ES-I3 (cell line): ENCODE data around the gene CCDC33.

Experiments
- H3K36me3 ChIP-seq: 2 replicates; pipeline ENCODE4 v1.6.1; 2013; ENCODE audit warnings: mild to moderate bottlenecking, low read length, control low read depth, moderate library complexity; ENCODE audit not compliant: insufficient read depth
- H3K4me1 ChIP-seq: 2 replicates; pipeline ENCODE4 v1.6.1; 2013; ENCODE audit warnings: mild to moderate bottlenecking, control low read depth, low read length; ENCODE audit not compliant: insufficient read depth
- H3K9ac ChIP-seq: 2 replicates; pipeline ENCODE4 v1.6.1; 2013; ENCODE audit warnings: low read depth, mild to moderate bottlenecking, low read length, moderate library complexity
- H3K9me3 ChIP-seq: 2 replicates; pipeline ENCODE4 v1.6.1; 2013; ENCODE audit warnings: mild to moderate bottlenecking, low read length, moderate library complexity; ENCODE audit not compliant: control insufficient read depth, insufficient read depth

The CCDC33 gene

GRCh38 chr15:74290645-74291044 is 54.5 kb downstream of the CCDC33 start:
- peaks cover 14% of the 10 kb centered on the region for H3K4me1 ChIP-seq

GRCh38 chr15:74291101-74292071 is 55.3 kb downstream of the CCDC33 start:
- peaks cover 14% of the 10 kb centered on the region for H3K4me1 ChIP-seq

More at GRCh38 chr15:74290645-74291044, 54.5 kb downstream of the CCDC33 start:
- Histone ChIP-seq H3K9me3 (no peaks in the 10 kb centered on the region), H3K9ac (no peak overlapping the region), H3K36me3 (no peaks in the 10 kb centered on the region)

GRCh38 chr15:74293021-74293810 is 57.1 kb downstream of the CCDC33 start:
- Histone ChIP-seq H3K9me3 (no peaks in the 10 kb centered on the region), H3K9ac (no peak overlapping the region), H3K36me3 (no peaks in the 10 kb centered on the region), H3K4me1 (peaks cover 10% of the 10 kb centered on the region; the same call in 1 of the 2 replicates)

More at GRCh38 chr15:74291101-74292071, 55.3 kb downstream of the CCDC33 start:
- no peak overlapping the region for H3K9ac ChIP-seq
- no peaks in the 10 kb centered on the region for H3K36me3 ChIP-seq
- no peaks in the 10 kb centered on the region for H3K9me3 ChIP-seq

- Histone ChIP-seq H3K36me3 (no peaks in the 10 kb centered on the region), H3K9ac (no peak overlapping the region), H3K4me1 (peaks cover 8% of the 10 kb centered on the region; the same call in 1 of the 2 replicates), H3K9me3 (no peaks in the 10 kb centered on the region)
Measured at GRCh38 chr15:74294010-74294409, 57.9 kb downstream of the CCDC33 start.

DNA sequence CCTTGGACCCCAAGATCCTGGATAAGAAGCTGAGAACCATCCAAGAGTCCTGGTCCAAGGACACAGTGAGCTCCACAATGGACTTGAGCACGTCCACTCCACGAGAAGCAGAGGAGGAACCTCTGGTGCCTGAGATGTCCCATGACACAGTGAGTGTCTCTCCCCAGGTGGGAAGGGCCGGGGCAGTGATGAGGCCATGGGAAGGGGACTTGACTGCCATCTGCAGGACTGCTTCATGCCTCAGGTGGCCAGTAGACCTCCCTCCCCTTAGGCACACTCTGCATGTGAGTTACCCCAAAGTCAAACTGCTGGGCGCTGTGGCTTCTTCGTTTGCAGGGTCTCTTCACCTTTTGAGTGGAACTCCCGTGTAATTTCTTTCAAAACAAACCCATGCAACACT is 59.7 kb downstream of the CCDC33 start:
- H3K36me3 ChIP-seq: no peaks in the 10 kb centered on the region
- H3K4me1 ChIP-seq: peaks cover 10% of the 10 kb centered on the region
- no peaks in the 10 kb centered on the region for H3K9me3 ChIP-seq
- no peak overlapping the region for H3K9ac ChIP-seq

- no peaks in the 10 kb centered on the region for H3K36me3 ChIP-seq
- peaks cover 24% of the 10 kb centered on the region for H3K4me1 ChIP-seq
- H3K9me3 ChIP-seq: no peaks in the 10 kb centered on the region
- H3K9ac ChIP-seq: no peak overlapping the region
Measured at GRCh38 chr15:74297887-74298286, 61.8 kb downstream of the CCDC33 start.

DNA sequence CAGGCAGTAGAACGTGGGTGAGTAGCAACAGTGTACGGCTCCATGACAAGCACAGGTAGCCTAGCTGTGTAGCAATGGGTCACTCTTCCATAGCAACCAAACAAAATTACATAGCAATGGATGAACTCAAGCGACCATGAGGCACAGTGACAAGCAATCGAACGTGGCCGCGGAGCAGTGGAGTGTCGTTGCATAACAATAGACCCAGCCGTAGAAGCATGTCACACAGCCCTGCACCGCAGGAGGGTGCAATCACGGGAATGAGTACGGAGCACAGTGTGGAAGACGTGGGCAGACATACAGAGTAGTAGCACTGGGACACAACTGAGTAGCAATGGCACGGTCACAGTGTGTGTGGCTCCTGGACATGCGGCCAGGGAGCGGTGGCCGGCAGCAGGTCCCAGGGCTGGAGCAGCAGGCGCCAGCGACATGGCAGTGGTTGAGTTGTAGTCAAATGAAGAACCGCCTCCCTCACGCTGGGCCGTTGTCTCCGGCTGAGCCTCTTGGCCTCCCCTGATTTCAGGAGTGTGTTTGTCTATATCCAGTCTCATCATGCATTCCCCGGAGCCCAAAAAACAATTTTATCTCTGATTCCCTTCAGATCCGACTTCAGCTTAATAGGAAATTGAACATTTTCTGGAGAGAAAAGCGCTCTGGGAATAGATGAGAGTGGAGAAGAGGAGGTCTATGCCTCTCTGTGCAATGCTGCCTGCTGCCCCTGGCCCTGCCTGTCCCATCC is 64.1 kb downstream of the CCDC33 start:
- Histone ChIP-seq H3K9me3 (no peaks in the 10 kb centered on the region), H3K36me3 (no peaks in the 10 kb centered on the region), H3K9ac (no peak overlapping the region), H3K4me1 (peaks cover 28% of the 10 kb centered on the region)

- Histone ChIP-seq H3K4me1 (peaks cover 34% of the 10 kb centered on the region), H3K9ac (no peak overlapping the region), H3K36me3 (no peaks in the 10 kb centered on the region), H3K9me3 (no peaks in the 10 kb centered on the region)
Measured at GRCh38 chr15:74301583-74302361, 65.6 kb downstream of the CCDC33 start.

DNA sequence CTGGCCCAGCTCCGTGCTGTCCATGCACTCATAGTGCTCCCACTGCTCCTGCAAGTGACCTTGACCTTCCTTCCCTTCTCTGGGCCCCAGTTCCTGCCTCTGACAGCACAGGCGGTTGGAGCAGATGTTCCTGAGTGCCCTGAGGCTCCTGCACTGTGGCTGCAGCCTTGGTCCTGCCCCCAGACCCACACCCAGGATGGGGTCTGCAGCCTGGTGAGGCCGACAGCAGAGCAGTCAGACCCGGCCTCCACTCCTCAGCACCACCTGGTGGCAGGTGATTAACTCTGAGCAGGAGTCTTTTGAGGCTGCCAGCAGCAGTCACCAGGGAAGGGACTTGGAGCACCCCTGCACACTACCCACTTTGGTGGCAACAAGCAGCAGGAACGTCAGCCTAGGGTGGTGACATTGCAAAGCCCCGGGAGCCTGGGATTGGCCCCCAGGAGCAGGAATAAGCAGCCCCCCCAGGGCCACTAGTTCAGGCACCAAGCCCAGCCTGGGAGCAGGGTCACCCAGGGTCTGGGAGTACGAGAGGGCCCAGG is 66.8 kb downstream of the CCDC33 start:
- Histone ChIP-seq H3K4me1 (peaks cover 42% of the 10 kb centered on the region), H3K9ac (no peak overlapping the region), H3K36me3 (no peaks in the 10 kb centered on the region), H3K9me3 (no peaks in the 10 kb centered on the region)

DNA sequence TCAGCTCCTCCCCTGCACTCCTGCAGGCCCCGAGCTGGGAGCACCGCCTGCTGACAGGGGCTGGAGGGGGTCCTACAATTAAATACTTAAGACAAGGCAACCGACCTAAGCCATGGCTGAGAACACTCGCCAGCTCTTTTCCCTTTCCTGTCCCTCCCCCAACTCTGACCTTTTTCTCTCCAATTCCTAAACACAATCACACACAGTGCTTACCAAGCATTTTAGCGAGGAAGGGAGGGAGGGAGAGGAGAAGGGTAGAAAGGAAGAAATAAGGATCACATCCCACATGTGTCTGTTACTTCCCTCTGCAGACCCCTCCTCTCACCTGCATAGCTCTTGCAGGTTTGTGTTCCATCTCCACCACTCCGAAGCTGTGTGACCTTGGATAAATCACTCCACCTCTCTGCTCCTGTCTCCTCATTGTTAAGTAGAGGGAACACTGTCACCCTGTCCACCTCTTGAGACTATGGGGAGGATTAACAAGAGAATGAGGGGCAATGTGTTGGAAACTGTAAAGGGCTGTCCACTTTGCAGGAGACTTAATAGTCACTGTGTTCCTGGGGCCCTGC is 67.7 kb downstream of the CCDC33 start:
- H3K9ac ChIP-seq: no peak overlapping the region
- no peaks in the 10 kb centered on the region for H3K36me3 ChIP-seq
- peaks cover 42% of the 10 kb centered on the region for H3K4me1 ChIP-seq
- no peaks in the 10 kb centered on the region for H3K9me3 ChIP-seq

GRCh38 chr15:74304431-74304830 is 68.3 kb downstream of the CCDC33 start:
- Histone ChIP-seq H3K4me1 (peaks cover 42% of the 10 kb centered on the region), H3K36me3 (no peaks in the 10 kb centered on the region), H3K9me3 (no peaks in the 10 kb centered on the region), H3K9ac (no peak overlapping the region)

GRCh38 chr15:74305687-74306086 is 69.6 kb downstream of the CCDC33 start:
- Histone ChIP-seq H3K4me1 (peaks cover 37% of the 10 kb centered on the region), H3K9ac (no peak overlapping the region), H3K36me3 (no peaks in the 10 kb centered on the region), H3K9me3 (no peaks in the 10 kb centered on the region)

GRCh38 chr15:74306781-74307217 is 70.7 kb downstream of the CCDC33 start:
- Histone ChIP-seq H3K36me3 (no peaks in the 10 kb centered on the region), H3K4me1 (peaks cover 28% of the 10 kb centered on the region), H3K9ac (no peak overlapping the region), H3K9me3 (no peaks in the 10 kb centered on the region)
